ENCODE data around the gene MLLT1.
A peak's percentile ranks its signal among the peaks of the same experiment; 100 is the strongest.

Gene MLLT1

GRCh38 chr19:6286676-6287075, 6.9 kb upstream of the MLLT1 start:
- TF ChIP-seq TAF1 (IDR thresholded peaks at IDR 0.05; ENCODE audit: borderline replicate concordance, insufficient read depth, low read length) (no peak), SIN3A (IDR thresholded peaks at IDR 0.05; ENCODE audit: borderline replicate concordance, insufficient read depth, low read length) (no peak), POLR2AphosphoS5 (IDR thresholded peaks at IDR 0.05; ENCODE audit: low read depth, low read length) (no peak), FOXP2 (optimal IDR thresholded peaks at IDR 0.05; ENCODE audit: borderline replicate concordance, extremely low read depth, extremely low read length, insufficient read depth) (no peak), REST (IDR thresholded peaks at IDR 0.05; ENCODE audit: insufficient read depth in 1 of 2, low read depth in 2 of 2, low read length in 2 of 2) (no peak)

GRCh38 chr19:6279620-6279930, 200 bp downstream of the MLLT1 start:
- no peak for TF ChIP-seq SIN3A (IDR thresholded peaks at IDR 0.05; ENCODE audit: borderline replicate concordance, insufficient read depth, low read length)
- no peak for TF ChIP-seq FOXP2 (optimal IDR thresholded peaks at IDR 0.05; ENCODE audit: borderline replicate concordance, extremely low read depth, extremely low read length, insufficient read depth)
- 0 out of 2 replicates have a peak, but pooled peaks have one; percentile 1 for TF ChIP-seq TAF1 (IDR thresholded peaks at IDR 0.05; ENCODE audit: borderline replicate concordance, insufficient read depth, low read length)
- TF ChIP-seq REST (IDR thresholded peaks at IDR 0.05; ENCODE audit: insufficient read depth in 1 of 2, low read depth in 2 of 2, low read length in 2 of 2), result no peak

GRCh38 chr19:6278740-6279619, 795 bp downstream of the MLLT1 start:
- TF ChIP-seq TAF1 (IDR thresholded peaks at IDR 0.05; ENCODE audit: borderline replicate concordance, insufficient read depth, low read length) (no peak), REST (IDR thresholded peaks at IDR 0.05; ENCODE audit: insufficient read depth in 1 of 2, low read depth in 2 of 2, low read length in 2 of 2) (no peak), SIN3A (IDR thresholded peaks at IDR 0.05; ENCODE audit: borderline replicate concordance, insufficient read depth, low read length) (no peak), POLR2AphosphoS5 (IDR thresholded peaks at IDR 0.05; ENCODE audit: low read depth, low read length) (no peak), FOXP2 (optimal IDR thresholded peaks at IDR 0.05; ENCODE audit: borderline replicate concordance, extremely low read depth, extremely low read length, insufficient read depth) (no peak)

GRCh38 chr19:6278051-6278450, 1.7 kb downstream of the MLLT1 start:
- TF ChIP-seq SIN3A (IDR thresholded peaks at IDR 0.05; ENCODE audit: borderline replicate concordance, insufficient read depth, low read length) (no peak), POLR2AphosphoS5 (IDR thresholded peaks at IDR 0.05; ENCODE audit: low read depth, low read length) (no peak), FOXP2 (optimal IDR thresholded peaks at IDR 0.05; ENCODE audit: borderline replicate concordance, extremely low read depth, extremely low read length, insufficient read depth) (no peak), REST (IDR thresholded peaks at IDR 0.05; ENCODE audit: insufficient read depth in 1 of 2, low read depth in 2 of 2, low read length in 2 of 2) (no peak), TAF1 (IDR thresholded peaks at IDR 0.05; ENCODE audit: borderline replicate concordance, insufficient read depth, low read length) (no peak)
